Rectal smooth muscle tissue (tissue), 1 donor: ENCODE measurements around the gene NCCRP1.

ENCODE experiments used
- H3K27ac ChIP-seq: one replicate; pipeline ENCODE4 v1.7.0; 2013; ENCODE audit warnings: low read depth, low read length, inconsistent platforms
- H3K27me3 ChIP-seq: one replicate; pipeline ENCODE4 v1.7.0; 2013; ENCODE audit warnings: low read length; ENCODE audit not compliant: control insufficient read depth, insufficient read depth
- H3K36me3 ChIP-seq: one replicate; pipeline ENCODE4 v1.7.0; 2013; ENCODE audit warnings: low read length; ENCODE audit not compliant: control insufficient read depth, insufficient read depth
- H3K4me1 ChIP-seq: one replicate; pipeline ENCODE4 v1.7.0; 2013; ENCODE audit warnings: low read length; ENCODE audit not compliant: control insufficient read depth, insufficient read depth
- H3K4me3 ChIP-seq: one replicate; pipeline ENCODE4 v1.7.0; 2013; ENCODE audit warnings: low read length
- H3K9ac ChIP-seq: one replicate; pipeline ENCODE4 v1.7.0; 2013; ENCODE audit warnings: low read length

Gene NCCRP1

GRCh38 chr19:39194832-39195542 lies 1.8 kb upstream of the NCCRP1 start:
- no peaks in the 10 kb centered on the region for H3K36me3 ChIP-seq
- H3K27ac ChIP-seq = no peak overlapping the region
- peaks cover 20% of the 10 kb centered on the region for H3K27me3 ChIP-seq
- no peaks in the 10 kb centered on the region for H3K4me1 ChIP-seq
- no peak overlapping the region for H3K4me3 ChIP-seq
- H3K9ac ChIP-seq = no peak overlapping the region

DNA sequence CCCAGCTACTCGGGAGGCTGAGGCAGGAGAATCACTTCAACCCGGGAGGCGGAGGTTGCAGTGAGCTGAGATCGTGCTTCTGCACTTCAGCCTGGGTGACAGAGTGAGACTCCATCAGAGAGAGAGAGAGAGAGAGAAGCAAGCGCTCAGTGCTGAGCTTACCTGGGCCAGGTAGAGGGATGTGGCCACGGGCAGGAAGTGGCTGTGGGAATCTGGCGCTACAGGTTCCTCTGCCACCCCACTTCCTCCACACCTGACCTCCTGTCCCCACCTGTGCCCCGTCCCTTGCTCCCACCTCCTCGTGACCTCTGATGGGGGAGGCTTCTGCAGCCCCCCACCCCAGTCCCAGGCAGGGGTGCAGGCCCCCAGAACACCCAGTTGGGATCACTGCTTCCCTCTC lies 1.0 kb upstream of the NCCRP1 start:
- Histone ChIP-seq H3K4me1 (no peaks in the 10 kb centered on the region), H3K27me3 (peaks cover 25% of the 10 kb centered on the region), H3K36me3 (no peaks in the 10 kb centered on the region), H3K27ac (no peak overlapping the region), H3K4me3 (no peak overlapping the region), H3K9ac (no peak overlapping the region)

DNA sequence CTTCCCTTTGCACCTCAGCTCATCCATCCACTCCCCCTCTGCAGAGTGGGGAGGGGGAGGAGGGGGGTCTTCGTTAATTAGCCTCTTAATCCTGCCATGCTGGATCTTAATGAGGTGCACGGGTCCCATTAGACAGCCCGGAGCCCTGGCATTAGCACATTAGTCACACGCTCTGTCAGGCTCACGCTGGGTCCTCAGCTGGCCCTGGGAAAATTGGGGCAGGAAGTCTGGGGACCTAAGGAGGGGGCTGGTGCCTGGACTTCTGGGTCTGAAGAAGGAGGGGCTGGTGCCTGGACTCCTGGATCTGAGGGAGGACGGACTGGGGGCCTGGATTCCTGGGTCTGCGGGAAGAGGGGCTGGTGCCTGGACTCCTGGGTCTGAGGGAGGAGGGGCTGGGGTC lies 444 bp upstream of the NCCRP1 start:
- no peak overlapping the region for H3K4me3 ChIP-seq
- H3K4me1 ChIP-seq = no peaks in the 10 kb centered on the region
- no peak overlapping the region for H3K9ac ChIP-seq
- H3K36me3 ChIP-seq = no peaks in the 10 kb centered on the region
- H3K27ac ChIP-seq = no peak overlapping the region
- H3K27me3 ChIP-seq = peaks cover 25% of the 10 kb centered on the region

GRCh38 chr19:39197808-39198207 lies 1.0 kb downstream of the NCCRP1 start:
- H3K9ac ChIP-seq = no peak overlapping the region
- H3K4me1 ChIP-seq = no peaks in the 10 kb centered on the region
- H3K4me3 ChIP-seq = no peak overlapping the region
- peaks cover 35% of the 10 kb centered on the region for H3K27me3 ChIP-seq
- H3K27ac ChIP-seq = no peak overlapping the region
- H3K36me3 ChIP-seq = no peaks in the 10 kb centered on the region

- H3K4me1 ChIP-seq = no peaks in the 10 kb centered on the region
- H3K27me3 ChIP-seq = peaks cover 36% of the 10 kb centered on the region
- no peak overlapping the region for H3K9ac ChIP-seq
- no peaks in the 10 kb centered on the region for H3K36me3 ChIP-seq
- H3K27ac ChIP-seq = no peak overlapping the region
- no peak overlapping the region for H3K4me3 ChIP-seq
Measured at GRCh38 chr19:39199025-39199424, 2.3 kb downstream of the NCCRP1 start.

- Histone ChIP-seq H3K4me3 (no peak overlapping the region), H3K27ac (no peak overlapping the region), H3K27me3 (peaks cover 39% of the 10 kb centered on the region), H3K9ac (no peak overlapping the region), H3K36me3 (no peaks in the 10 kb centered on the region), H3K4me1 (no peaks in the 10 kb centered on the region)
Measured at GRCh38 chr19:39200066-39200802, 3.5 kb downstream of the NCCRP1 start.

DNA sequence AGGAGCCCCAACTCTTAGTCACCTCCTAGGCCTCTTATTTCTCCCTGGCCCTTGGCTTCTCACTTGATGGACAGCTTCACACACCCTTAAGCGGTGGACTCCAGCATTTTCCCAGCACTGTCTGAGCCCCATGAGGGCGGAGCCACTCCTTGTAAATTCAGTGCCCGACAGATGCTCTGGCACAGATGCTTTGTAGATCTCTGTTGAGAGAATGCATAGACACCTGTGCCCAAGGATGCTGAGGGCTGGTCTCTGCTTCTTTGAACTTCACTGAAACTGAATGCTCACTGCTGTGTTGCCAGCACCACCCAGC lies 4.0 kb downstream of the NCCRP1 start:
- H3K4me1 ChIP-seq = no peaks in the 10 kb centered on the region
- H3K4me3 ChIP-seq = no peak overlapping the region
- peaks cover 37% of the 10 kb centered on the region for H3K27me3 ChIP-seq
- no peak overlapping the region for H3K9ac ChIP-seq
- H3K36me3 ChIP-seq = no peaks in the 10 kb centered on the region
- H3K27ac ChIP-seq = no peak overlapping the region

- Histone ChIP-seq H3K27me3 (peaks cover 25% of the 10 kb centered on the region), H3K4me3 (no peak overlapping the region), H3K9ac (no peak overlapping the region), H3K36me3 (no peaks in the 10 kb centered on the region), H3K4me1 (no peaks in the 10 kb centered on the region), H3K27ac (no peak overlapping the region)
Measured at GRCh38 chr19:39202998-39203355, 6.2 kb downstream of the NCCRP1 start.

DNA sequence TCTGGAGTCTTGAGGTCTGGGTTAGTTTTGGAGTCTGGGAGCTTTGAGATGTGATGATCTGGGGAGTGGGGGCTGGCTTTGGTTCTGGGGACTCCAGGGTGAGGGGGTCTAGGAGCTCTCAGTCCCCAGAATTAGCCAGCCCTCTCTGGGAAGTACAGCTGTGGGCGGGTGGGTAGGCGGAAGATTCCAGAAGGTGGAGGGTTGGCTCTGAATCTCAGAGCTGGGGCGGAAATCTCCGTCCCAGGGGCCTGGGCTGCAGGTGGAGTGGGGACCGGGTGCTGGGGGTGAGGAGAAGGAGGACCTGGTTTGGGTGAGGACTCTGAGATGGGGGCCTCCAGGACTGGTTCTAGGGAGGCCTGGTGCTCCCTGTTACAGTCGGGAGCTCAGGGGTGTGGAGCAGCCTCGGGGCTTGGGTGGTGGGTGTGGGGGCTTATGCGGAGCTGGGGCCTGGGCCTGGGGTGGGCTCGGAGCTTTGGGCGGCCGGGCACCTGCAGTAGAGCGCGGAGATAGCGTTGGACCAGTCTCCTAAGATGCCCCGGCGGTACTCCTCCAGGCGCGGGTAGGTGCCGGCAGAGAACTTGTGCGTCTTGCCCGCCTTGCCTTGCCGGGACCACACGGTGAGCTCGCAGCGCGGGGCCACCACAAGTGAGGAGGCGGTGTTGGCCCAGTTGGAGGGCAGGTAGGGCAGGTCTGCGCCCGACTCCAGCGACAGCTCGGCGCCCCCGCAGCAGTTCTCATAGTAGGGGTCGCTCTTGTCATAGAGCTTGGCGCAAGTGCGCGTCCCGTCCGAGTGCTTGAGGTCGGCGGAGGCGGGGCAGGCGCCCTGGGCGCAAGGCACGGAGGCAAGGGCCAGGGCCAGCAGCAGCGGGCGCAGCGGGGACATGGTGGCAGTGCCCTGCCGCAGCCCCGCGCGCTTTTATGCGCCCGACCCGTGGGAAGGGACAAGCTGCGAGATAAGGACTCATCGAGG lies 6.9 kb downstream of the NCCRP1 start, which contains the start of gene SYCN:
SYCN (minus strand) TSS at position 892 of the 970 bp plus-strand sequence; CDS start at position 883, 9 bp downstream.
- H3K4me1 ChIP-seq = no peaks in the 10 kb centered on the region
- H3K9ac ChIP-seq = no peak within 1 kb of the TSS
- no peak within 1 kb of the TSS for H3K27ac ChIP-seq
- H3K27me3 ChIP-seq = peaks cover 21% of the 10 kb centered on the region
- no peaks in the 10 kb centered on the region for H3K36me3 ChIP-seq
- H3K4me3 ChIP-seq = no peak within 1 kb of the TSS

DNA sequence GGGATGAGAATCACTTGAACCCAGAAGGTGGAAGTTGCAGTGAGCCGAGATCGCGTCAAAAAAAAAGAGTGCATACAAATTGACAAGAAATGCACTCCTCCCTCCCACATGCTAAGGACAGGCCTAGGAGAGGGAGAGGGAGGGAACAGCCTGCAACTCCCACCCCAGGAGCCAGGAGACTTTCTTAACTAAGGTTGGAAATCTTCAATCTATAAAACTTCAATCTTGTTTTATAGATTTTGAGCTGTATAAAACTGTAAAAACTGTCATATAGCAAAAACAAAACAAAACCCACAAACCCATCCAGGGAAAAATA lies 8.6 kb downstream of the NCCRP1 start:
- no peaks in the 10 kb centered on the region for H3K4me1 ChIP-seq
- H3K27ac ChIP-seq = no peak overlapping the region
- H3K4me3 ChIP-seq = no peak overlapping the region
- H3K36me3 ChIP-seq = no peaks in the 10 kb centered on the region
- peaks cover 18% of the 10 kb centered on the region for H3K27me3 ChIP-seq
- H3K9ac ChIP-seq = no peak overlapping the region

- H3K36me3 ChIP-seq = no peaks in the 10 kb centered on the region
Measured at GRCh38 chr19:39206122-39206521, 9.4 kb downstream of the NCCRP1 start.

DNA sequence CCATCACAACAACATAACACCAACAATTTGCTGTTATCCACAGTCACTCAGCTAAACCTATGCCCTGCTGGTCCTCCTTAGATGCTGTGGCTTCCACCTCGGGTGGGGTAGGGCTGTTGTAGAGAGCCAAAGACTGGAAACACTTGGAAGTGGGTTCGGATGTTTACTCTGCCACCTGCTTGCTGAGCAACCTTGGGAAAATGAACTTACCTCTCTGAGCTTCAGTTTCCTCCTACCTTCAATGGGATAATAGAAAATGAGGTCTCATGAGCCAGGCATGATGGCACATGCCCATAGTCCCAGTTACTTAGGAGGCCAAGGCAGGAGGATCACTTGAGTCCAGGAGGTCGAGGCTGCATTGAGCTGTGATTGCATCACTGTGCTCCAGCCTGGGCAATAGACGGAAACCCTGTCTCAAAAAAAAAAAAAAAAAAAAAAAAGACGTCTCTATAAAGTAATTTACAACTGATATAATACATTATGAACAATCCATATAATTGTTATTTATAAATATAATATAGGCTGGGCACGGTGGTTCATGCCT lies 10.6 kb downstream of the NCCRP1 start:
- Histone ChIP-seq H3K27me3 (peaks cover 10% of the 10 kb centered on the region), H3K9ac (no peak overlapping the region), H3K27ac (no peak overlapping the region), H3K4me3 (no peak overlapping the region), H3K4me1 (no peaks in the 10 kb centered on the region), H3K36me3 (no peaks in the 10 kb centered on the region)

More at GRCh38 chr19:39206122-39206521, 9.4 kb downstream of the NCCRP1 start:
- no peaks in the 10 kb centered on the region for H3K4me1 ChIP-seq
- no peak overlapping the region for H3K9ac ChIP-seq
- peaks cover 16% of the 10 kb centered on the region for H3K27me3 ChIP-seq
- no peak overlapping the region for H3K27ac ChIP-seq
- no peak overlapping the region for H3K4me3 ChIP-seq
